Fibroblast of skin of abdomen (primary cell): ENCODE data around the gene DPF1.

ENCODE experiments used
- DNase-seq: peaks from one replicate; pipeline ENCODE4 v3.0.0-alpha.2; 2013

Gene DPF1

DNA sequence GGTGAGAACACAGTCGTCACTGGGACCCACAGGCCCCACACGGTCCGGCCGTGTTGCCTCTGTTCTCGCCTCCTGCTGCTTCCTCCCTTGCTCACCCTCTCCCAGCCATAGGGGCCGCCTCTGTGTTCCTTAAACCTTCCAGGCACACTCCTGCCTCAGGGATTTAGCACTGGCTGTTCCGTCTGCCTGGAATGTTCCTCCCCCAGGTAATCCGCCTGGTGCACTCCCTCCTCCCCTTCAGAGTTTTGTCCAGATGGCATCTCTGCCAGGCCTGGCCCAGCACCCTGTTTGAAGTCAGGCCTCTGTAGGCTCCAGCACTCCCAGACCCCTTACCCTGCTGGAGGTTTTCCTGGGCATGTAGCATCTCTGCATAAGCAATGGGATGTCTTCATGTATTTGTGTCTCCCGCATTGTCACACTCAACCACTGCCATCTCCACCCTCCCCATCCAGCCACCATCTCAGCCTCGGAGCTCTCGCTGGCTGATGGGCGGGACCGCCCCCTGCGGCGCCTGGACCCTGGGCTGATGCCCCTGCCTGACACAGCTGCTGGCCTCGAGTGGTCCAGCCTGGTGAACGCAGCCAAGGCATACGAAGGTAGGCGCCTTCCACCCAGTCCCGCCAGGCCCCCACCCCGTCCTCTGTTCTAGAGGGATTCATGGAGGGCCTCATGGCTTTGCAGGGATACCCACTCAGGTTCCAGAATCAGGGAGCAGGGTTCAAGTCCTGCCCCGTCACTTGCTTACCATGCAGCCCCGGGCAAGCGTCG lies 25.9 kb downstream of the DPF1 start:
- DNase-seq, result no peak

DNA sequence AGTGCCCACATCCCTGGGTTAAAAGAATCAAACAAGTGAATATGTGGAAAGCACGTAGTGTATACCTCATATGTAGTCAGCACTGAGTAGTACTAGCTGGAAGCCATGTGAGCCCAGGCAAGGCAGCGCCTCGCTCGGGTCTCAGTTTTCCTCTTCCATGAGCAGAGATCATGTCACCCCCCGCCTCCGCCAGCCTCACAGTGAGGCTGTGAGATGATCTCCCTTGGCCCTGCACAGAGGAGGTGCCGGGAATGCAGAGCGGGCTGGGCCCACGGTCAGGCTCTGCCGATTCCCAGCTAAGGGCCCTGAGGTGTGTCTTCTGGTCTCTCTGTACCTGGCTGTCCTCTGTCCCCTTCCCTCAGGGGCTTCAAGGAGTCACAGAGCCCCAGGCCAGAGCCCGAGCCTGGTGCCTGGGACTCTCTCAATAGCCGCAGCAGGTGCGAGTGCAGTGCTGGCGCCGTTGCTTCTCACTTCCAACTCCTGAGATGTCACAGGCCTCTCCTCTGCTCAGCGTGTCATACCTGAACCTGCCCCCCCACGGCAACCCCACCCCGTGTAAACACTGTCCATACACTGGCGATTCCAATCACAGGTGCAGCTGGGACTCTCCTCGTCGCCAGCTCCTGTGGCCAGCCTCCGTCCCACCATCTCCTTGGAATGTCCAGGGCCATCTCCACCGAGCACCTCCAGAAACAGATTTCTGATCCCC lies 26.9 kb downstream of the DPF1 start:
- DNase-seq, result no peak

DNA sequence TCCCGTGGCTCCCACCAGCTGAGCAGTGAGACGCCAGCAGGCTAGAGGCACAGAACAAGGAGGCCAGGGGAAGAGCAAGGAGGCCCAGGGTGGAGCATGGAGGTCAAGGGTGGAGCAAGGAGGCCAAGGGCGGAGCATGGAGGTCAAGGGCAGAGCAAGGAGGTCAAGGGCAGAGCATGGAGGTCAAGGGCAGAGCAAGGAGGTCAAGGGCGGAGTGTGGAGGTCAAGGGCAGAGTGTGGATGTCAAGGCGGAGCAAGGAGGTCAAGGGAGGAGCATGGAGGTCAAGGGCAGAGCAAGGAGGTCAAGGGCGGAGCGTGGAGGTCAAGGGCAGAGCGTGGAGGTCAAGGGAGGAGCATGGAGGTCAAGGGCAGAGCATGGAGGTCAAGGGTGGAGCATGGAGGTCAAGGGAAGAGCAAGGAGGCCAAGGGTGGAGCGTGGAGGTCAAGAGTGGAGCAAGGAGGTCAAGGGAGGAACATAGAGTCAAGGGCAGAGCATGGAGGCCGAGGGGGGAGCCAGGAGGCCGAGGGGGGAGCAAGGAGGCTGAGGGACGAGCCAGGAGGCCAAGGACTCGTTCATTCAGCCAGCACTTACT lies 27.7 kb downstream of the DPF1 start:
- DNase-seq, result no peak

DNA sequence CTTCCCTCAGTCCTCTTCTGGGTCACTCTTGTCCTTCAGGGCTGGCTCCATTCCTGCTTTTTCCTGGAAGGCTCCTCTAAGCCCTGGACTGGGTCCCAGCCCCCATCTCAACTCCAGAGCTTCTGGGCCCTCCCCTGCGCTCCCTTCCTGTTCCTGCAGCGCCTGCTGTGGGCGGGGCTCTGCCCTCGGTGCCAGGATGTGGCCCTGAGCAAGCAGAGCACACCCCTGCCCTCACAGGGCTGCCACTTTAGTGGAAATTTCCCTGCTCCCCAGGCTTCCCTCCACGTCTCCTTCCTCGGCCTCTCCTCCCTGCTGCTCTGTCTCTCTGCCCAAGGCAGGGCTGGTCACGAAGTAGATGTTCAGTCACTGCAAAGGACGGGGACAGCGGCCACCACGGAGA lies 28.8 kb downstream of the DPF1 start:
- DNase-seq, result no peak

DNA sequence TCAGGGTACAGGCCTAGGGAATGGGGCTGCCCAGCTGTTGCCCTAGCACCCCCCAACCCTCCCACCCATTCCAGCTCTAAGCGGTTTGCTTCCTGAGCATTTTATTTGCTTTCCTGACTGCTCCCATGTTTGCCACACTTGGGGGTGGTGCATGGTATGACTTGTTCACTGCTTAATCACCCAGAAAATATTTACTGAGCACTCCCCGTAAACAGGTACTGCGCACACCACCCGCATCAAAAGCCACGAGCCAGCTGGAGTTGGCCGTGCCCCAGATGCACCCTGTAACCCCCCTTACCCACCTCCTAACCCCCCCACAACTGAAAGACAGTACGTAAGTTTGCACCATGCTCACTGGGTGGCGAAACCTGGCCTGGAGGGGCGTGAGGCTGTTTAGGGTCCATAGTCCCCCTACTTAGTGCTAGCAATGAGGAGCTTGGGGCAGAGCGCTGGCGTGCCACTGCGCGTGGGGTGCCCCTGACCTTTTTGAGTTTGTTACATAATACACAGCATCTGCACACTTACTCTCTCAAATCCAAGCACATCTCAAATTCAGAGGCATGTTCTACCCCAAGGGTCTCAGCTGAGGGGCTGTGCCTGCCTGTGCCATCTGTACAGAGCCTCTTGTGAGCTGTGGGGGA lies 29.8 kb downstream of the DPF1 start:
- no peak for DNase-seq

DNA sequence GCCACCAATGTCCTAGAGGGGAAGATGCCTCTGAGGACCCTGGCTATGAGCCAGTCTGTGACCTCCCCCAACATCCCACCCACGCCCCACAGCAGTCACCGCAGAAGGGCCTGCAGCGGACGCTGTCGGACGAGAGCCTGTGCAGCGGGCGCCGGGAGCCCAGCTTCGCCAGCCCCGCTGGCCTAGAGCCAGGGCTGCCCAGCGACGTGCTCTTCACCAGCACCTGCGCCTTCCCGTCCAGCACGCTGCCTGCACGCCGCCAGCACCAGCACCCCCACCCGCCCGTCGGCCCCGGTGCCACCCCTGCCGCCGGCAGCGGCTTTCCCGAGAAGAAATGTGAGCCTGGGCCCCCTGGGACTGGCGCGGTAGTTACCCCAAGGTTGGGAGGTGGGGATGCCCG lies 30.6 kb downstream of the DPF1 start:
- DNase-seq, result no peak

DNA sequence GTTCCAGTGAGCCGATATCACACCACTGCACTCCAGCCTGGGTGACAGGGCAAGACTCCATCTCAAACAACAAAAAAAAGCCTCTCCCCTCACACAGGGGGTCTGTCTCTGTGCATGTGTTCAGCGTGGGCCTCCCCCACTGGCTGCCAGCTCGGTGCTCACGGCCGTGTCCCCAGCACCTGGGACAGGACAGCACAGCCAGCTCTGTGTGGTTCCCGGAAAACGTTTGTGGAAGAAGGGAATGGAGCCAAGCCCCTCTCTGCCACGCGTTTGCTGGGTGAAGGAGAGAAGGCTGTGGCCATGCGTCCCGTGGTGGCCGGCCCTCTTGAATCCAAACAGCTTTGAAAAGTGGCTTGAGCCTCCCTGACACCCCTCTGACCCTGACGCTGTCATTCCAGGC lies 32.3 kb downstream of the DPF1 start:
- DNase-seq, result no peak

DNA sequence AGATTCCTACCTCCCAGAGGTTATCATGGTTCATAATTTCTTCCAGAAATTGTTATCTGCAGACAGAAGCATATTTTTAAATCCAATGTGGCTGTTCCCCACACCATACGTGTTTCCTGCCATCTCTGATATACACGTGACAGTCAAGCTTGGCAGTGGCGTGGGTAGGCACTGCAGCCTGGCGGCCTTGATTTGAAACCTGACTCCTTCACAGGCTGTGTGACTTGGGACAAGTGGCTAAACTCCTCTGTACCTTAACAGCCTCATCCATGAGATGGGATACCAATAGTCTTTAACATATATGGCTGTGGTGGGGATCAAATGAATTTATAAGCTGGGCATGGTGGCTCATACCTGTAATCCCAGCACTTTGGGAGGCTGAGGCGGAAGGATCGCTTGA lies 33.2 kb downstream of the DPF1 start:
- no peak for DNase-seq

DNA sequence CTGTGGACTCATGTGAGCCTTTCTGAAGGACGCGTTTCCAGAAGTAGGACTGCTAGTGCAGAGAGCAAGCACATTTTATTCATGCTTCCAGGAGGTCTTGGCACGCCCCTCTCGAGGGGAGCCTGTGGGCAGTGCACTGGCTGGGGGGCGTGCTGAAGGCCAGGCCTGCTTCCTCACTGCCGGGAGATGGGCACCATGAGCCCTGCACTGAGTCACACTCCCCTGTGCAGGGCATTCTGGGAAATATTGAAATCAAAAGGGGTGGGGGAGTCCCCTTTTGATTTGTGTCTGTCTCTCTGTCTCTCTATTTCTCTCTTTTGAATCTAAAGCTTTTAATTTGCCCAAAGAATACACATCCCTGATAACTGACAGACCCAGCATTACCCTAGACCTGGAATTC lies 34.0 kb downstream of the DPF1 start:
- DNase-seq, result peak; percentile 4

DNA sequence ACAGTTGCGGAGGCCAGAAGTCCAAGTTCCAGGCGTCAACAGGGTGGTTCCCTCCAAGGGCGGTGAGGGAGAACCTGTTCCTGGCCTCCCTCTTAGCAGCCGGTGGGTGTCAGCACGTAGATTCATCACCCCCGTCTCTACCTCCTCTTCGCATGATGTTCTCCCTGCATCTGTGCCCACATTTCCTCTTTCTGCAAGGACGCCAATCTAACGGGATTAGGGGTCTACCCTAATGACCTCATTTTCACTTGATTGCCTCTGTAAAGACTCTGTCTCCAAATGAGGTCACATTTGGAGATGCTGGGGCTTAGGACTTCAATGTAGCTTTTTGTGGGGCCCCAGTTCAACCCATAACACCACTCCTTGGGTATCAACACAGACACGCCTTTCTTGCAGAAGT lies 38.5 kb downstream of the DPF1 start:
- DNase-seq, result no peak

DNA sequence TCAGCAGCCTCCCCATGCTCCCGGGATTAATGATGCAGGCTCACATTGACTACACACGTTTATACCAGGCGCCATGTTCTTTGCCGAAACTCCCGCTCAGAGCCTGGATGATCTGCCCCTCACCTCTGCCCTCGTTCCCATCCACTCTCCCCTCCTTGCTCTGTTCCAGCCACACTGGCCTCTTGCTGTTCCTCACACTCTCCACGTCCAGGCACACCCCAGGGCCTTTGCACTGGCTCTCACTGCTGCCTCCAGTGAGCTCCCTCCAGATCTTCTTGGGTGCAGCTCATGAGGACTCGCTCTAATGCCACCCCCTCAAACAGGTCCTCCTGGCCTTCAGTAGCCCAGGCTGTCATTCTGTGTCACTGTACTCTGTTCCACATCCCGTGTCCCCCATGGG lies 39.2 kb downstream of the DPF1 start:
- DNase-seq, result no peak

DNA sequence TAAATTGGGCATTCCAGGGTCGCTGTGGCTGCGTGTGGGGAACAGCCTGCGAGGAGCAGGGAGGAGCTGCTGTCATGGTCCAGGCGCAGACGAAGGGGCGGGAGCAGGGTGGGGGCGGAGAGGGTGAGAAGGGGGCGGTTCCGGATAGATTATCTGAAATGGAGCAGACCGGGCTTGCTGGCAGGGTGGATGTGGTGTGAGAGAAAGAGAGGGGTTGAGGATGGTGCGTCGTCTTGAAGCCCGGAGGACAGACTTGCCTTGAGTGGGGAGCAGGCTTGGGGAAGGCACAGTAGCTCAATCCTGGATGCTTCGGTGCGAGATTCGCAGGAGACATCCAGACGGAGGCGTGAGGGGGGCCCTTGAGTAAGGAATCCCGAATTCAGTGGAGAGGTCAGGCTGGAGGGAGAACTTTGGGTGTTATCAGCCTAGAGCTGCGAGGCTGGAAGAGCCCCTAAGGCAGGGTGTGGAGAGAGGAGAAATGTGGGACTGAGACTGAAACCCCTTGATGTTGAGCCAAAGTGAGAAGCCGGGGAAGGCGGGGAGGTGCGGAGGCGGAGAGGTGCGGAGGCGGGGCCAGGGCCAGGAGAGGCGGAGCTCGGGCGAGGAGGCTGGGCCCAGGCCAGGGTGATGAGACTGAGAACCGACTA lies 40.6 kb downstream of the DPF1 start:
- peak; percentile 11 for DNase-seq

DNA sequence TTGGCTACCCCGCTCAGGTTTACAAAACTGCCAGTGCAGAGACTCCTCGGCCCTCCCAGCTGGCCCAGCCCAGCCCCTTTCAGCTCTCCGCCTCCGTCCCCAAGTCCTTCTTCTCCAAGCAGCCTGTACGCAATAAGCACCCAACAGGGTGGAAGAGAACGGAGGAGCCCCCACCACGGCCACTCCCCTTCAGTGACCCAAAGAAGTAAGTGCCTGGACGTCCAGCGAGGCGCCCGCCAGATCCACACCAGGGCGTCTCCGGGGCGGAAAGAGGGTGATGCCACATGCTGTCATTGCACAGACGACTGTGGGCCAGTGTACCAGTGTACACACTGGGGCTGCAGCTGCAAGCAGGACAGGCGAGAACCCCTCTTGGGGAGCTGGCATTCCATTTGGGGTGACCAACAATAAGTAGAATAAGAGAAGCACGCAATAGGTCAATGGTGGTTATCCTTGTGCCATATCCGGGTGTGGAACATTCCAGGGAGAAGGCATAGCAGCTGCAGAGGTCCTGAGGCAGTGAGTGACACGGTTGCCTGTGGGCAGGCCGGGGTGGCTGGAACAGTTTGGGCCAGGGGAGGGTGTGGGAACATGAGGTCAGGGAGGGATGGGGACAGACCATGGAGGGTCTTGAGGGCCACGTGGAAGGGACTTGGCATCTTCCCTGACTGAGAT lies 41.3 kb downstream of the DPF1 start:
- DNase-seq, result no peak

DNA sequence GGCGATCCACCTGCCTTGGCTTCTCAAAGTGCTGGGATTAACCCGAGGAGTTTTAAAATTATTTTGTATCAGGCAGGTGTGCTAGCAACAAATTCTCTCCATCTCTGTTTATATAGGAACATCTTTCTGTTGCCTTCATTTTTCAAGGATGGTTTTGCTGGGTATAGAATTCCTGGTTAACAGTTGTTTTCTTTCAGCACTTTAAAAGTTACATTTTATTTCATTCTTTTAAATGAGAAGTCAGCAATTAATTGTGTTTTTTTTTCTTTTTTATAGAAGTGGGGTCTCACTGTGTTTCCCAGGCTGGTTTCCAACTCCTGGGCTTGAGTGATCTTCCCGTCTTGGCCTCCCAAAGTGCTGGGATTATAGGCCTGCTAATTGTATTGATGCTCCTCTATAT lies 44.0 kb downstream of the DPF1 start:
- no peak for DNase-seq

DNA sequence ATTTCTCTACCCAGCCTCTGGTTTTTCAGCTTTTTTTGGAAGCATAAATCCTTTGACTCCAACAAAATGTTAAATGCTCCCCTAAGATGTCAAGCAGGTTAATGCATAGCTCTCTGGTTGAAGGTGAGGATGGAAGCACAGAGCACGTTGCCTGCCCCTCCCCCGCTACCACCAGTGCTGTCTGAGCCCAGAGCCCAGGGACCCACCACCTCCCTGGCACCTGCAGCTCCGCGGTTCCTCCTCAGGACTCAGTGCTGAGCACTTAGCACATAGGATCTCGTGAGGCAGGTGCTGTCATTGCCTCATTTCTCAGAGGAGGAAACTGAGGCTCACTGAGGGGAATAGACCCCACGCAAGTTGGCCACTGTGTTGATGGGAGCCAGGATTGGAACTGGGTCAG lies 48.6 kb downstream of the DPF1 start:
- DNase-seq, result no peak

DNA sequence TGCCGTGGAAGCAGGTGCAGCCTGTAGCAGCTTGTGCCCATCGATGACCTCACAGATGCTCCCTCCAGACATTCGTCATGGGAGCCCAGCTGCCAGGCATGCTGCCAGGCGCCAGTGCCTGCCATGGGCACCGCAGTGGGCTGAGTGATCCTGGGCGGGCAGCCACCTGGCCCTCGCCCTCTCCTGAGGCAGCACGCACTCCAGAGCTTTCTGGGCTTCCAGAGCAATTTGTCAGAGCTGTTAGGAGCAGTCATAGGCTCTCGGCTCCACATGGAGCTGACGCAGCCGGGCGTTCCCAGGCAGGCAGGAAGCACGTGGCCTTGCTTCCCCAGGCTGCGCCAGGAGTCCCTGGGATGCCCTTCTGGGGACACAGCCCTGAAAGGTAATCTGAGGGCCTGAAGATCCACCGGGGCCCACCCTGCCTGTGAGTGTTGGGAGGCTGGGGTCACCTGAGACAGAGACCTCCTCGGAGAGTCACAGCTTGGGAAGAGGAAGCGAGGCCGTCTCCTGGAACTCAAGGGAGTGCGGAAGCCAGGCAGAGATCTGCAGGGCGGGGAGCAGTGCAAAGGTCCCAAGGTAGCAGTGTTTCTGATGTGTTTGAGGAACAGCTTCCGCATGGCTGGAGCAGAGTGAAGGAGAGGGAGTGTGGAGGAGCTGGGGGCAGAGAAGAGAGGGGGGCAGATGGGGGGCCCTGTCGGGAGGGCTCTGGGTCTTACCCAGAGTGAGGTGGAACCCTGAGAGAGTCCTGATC lies 50.6 kb downstream of the DPF1 start:
- no peak for DNase-seq

DNA sequence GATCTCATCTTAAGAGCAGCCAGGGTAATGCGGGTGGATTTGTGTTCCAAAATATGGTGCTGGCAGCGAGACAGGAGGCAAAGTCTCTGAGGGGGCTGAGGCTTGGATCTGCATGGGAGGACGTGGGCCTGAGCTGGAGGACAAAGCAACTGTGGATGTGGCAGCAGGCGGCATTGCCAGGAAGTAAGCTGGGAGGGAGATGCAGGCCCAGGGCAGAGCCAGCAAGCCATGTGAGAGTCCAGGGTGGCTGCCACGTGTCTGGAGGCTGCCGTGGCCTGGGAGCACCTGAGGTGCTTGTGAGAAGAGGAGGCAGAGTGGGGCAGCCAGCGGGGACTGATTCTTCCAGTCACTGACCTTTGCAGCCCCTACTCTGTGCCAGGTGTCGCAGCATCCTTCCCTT lies 52.0 kb downstream of the DPF1 start:
- DNase-seq, result no peak

DNA sequence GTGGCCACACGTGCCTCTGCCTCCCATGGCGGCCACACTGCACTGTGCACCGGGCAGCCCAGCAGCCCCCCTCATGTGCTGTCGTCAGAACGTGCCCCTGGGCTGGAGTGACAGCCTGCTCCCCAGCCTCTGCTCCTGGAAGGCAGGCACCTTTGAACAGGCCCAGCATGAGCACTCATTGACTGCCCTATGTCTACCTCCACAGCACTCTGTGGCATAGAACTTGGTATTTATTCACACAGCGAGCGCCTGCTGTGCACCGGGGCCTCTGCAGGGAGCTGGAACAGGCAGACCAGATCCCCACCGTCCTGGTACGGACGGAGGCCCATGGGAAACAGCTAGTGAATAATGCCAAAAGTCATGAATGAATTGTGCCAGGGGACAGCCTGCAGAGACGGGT lies 53.7 kb downstream of the DPF1 start:
- no peak for DNase-seq

DNA sequence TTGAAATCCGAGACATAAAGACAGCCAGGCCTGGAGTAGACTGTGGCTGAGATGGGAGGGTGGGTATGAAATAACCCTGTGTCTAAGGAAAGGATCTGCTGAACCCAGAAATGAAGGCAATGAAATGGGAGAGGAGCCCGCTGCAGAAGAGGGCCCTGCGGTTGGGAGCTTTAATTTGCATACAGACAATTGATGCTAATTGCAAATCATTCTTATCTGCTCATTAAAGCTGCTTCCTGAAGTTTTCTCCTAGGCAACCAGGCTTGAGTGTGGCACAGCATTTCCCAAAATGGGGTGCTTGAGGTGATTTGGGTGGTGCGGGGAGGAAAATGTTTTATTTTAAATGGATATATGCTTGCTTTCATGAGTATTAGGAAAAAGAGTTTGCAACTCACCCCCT lies 55.4 kb downstream of the DPF1 start:
- no peak for DNase-seq

DNA sequence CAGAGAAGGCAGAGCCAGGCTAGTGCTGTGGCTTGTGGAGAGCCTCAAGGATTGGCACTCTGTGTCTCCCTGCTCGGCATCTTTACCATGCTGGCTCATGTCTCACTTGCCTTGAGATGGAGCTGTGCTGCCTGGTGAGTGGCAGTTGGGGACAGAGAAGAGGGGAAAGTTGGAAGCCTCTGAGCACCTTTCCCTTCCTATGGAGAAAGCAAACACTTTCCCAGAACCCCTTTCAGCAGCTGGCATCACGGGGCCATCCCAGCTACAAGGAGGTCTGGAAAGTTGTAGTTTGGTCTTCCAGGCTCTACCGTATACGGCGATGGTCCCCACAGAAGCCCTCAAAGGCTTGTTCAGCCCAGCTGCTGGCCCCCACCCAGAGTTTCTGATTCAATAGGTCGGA lies 58.7 kb downstream of the DPF1 start:
- DNase-seq, result no peak

DNA sequence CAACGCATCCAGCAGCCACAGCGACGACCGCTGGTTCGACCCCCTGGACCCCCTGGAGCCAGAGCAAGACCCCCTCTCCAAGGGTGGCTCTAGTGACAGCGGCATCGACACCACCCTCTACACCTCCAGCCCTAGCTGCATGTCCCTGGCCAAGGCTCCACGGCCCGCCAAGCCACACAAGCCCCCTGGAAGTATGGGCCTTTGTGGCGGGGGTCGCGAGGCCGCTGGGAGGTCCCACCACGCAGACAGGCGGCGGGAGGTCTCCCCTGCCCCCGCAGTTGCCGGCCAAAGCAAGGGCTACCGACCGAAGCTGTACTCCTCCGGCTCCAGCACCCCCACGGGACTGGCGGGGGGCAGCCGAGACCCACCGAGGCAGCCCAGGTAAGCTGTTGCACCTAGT lies 59.5 kb downstream of the DPF1 start:
- DNase-seq, result no peak
